ENCODE results near the gene WWC2. TPM values are rescaled to one million over a fixed set of nuclear protein-coding genes. Genes with fewer than 3 reads are reported as not detected.
"Not testable (repeated sequence)": the region's sequence is repeated elsewhere in the genome, so short reads cannot be mapped to it uniquely, and the experiment has no call there.

The WWC2 gene
- total RNA-seq, 1 donor from 2014 or later: 24.6 TPM

DNA sequence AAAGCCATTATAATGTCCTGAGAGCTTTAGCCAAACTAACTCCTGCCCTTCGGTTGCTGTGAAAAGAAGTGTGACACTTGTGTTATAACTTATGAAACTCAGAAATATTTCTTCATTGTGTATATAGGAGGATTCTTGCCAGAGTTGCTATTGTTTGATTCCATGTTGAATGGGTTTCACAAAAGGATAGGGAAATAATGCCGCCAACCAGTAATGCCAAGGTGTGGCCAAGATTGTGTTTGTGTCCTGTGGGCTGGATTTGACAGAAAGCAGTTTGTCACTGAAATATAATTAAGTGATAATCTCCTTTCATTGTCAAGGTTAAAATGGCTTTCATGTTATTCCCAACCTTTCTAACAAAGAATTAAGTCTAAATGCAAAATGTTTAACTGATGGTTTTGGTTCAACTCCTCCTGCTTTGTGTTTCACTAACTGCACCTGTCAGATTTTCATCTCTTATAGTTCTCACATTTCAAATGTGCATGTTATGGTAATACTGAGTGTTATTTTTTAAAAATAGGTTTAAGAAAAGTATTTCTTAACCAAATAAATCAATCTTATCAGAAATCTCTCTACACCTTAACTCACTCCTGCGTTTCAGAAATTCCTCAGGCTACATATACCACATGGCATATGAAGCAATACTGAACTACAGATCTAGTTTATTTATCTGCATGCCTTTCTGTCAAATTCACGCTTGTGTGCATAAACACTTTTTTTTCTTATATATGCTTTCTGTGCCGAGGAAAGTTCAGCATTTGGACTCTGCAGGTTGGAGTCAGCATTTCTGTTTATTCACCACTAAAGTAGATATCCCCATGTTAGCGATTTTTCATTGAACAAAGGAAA lies 221.4 kb downstream of the WWC2 start, which contains the start of gene CLDN22:
Gene CLDN22 (minus strand): TSS at position 66 of the 849 bp plus-strand sequence. CDS start 58 bp downstream, at position 8.
- Mint-ChIP-seq H3K27ac (ENCODE audit: unreplicated experiment) (no peak within 1 kb of the TSS), H3K4me3 (no peak within 1 kb of the TSS), H3K4me1 (peaks cover 30% of the 10 kb centered on the region), H3K36me3 (ENCODE audit: low read depth) (peaks cover 3% of the 10 kb centered on the region), H3K27me3 (ENCODE audit: low read depth) (no peaks in the 10 kb centered on the region), H3K9me3 (no peaks in the 10 kb centered on the region)
- no peak for TF ChIP-seq CTCF (conservative IDR thresholded peaks at IDR 0.05)
- no peak for DNase-seq (ENCODE audit: low read depth, low spot score)

GRCh38 chr4:183321079-183321478 lies 222.0 kb downstream of the WWC2 start:
- TF ChIP-seq CTCF (conservative IDR thresholded peaks at IDR 0.05): no peak
- H3K4me3 Mint-ChIP-seq: no peak overlapping the region
- peaks cover 3% of the 10 kb centered on the region for H3K9me3 Mint-ChIP-seq
- H3K4me1 Mint-ChIP-seq: peaks cover 30% of the 10 kb centered on the region
- DNase-seq (ENCODE audit: low read depth, low spot score): no peak
- no peak overlapping the region for H3K27ac Mint-ChIP-seq (ENCODE audit: unreplicated experiment)
- peaks cover 4% of the 10 kb centered on the region for H3K36me3 Mint-ChIP-seq (ENCODE audit: low read depth)
- no peaks in the 10 kb centered on the region for H3K27me3 Mint-ChIP-seq (ENCODE audit: low read depth)

- H3K9me3 Mint-ChIP-seq: peaks cover 5% of the 10 kb centered on the region
- H3K27me3 Mint-ChIP-seq (ENCODE audit: low read depth): no peaks in the 10 kb centered on the region
- H3K4me3 Mint-ChIP-seq: no peak overlapping the region
- peak overlapping the region; percentile 31 for H3K27ac Mint-ChIP-seq (ENCODE audit: unreplicated experiment)
- TF ChIP-seq CTCF (conservative IDR thresholded peaks at IDR 0.05): no peak
- H3K4me1 Mint-ChIP-seq: peaks cover 30% of the 10 kb centered on the region
- peaks cover 8% of the 10 kb centered on the region for H3K36me3 Mint-ChIP-seq (ENCODE audit: low read depth)
- DNase-seq (ENCODE audit: low read depth, low spot score): no peak
Observed at GRCh38 chr4:183321516-183321915, 222.5 kb downstream of the WWC2 start.

DNA sequence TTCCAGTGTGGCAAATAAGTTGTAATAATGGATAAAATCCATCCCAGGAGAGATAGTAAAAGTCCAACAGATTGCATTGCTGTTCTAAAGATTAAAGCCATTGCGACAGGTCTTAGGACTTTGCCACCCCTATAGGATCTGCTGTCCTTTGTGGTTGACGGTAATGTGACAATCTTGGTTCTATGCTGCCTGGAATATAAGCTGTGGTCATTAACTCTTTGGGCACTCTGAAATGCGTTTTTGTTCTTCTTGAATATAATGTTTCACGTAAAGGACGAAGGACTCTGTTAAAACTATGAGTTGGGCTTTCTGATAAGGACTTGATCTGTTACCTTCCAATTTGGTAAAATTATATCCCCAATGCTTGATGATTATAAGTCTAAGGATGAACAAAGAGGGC lies 223.3 kb downstream of the WWC2 start, which contains the start of gene CLDN24:
Gene CLDN24 (minus strand): TSS at position 101 of the 400 bp plus-strand sequence. CDS start 0 bp downstream, at position 101.
- no peak for TF ChIP-seq CTCF (conservative IDR thresholded peaks at IDR 0.05)
- H3K4me3 Mint-ChIP-seq: no peak within 1 kb of the TSS
- peaks cover 6% of the 10 kb centered on the region for H3K9me3 Mint-ChIP-seq
- peaks cover 30% of the 10 kb centered on the region for H3K4me1 Mint-ChIP-seq
- DNase-seq (ENCODE audit: low read depth, low spot score): no peak
- peak within 1 kb of the TSS; percentile 75 for H3K27ac Mint-ChIP-seq (ENCODE audit: unreplicated experiment)
- no peaks in the 10 kb centered on the region for H3K27me3 Mint-ChIP-seq (ENCODE audit: low read depth)
- H3K36me3 Mint-ChIP-seq (ENCODE audit: low read depth): peaks cover 12% of the 10 kb centered on the region

- Mint-ChIP-seq H3K9me3 (peaks cover 6% of the 10 kb centered on the region), H3K27ac (ENCODE audit: unreplicated experiment) (no peak overlapping the region), H3K4me1 (peaks cover 30% of the 10 kb centered on the region), H3K27me3 (ENCODE audit: low read depth) (no peaks in the 10 kb centered on the region), H3K36me3 (ENCODE audit: low read depth) (peaks cover 12% of the 10 kb centered on the region), H3K4me3 (no peak overlapping the region)
- TF ChIP-seq CTCF (conservative IDR thresholded peaks at IDR 0.05): no peak
- DNase-seq (ENCODE audit: low read depth, low spot score): no peak
Observed at GRCh38 chr4:183323295-183323694, 224.2 kb downstream of the WWC2 start.

GRCh38 chr4:183324056-183324455 lies 225.0 kb downstream of the WWC2 start:
- peaks cover 12% of the 10 kb centered on the region for H3K36me3 Mint-ChIP-seq (ENCODE audit: low read depth)
- not testable (repeated sequence) for H3K27ac Mint-ChIP-seq (ENCODE audit: unreplicated experiment); DNase-seq (ENCODE audit: low read depth, low spot score); H3K27me3 Mint-ChIP-seq (ENCODE audit: low read depth); H3K9me3 Mint-ChIP-seq; H3K4me3 Mint-ChIP-seq
- H3K4me1 Mint-ChIP-seq: peaks cover 34% of the 10 kb centered on the region

All from neural crest cell (in vitro differentiated cells).